Aorta (tissue), 5 donors: ENCODE results near the gene SLC25A11. TPM values are rescaled to one million over a fixed set of nuclear protein-coding genes. Genes with fewer than 3 reads are reported as not detected.

Source experiments
- ATAC-seq: fragments of 200-7000 bp; cut with Tn5 transposase; one replicate; pipeline ENCODE4 v1.9.1; 2022; ENCODE audit warnings: moderate library complexity; ENCODE audit not compliant: low FRiP score
- DNase-seq, 2 donors: peaks; one replicate each; pipeline ENCODE4 v3.0.0-alpha.2; 2020
- H3K27ac ChIP-seq, 2 donors: one replicate each; pipeline ENCODE4 v1.5.1; 2013; ENCODE audit warnings: low read length in 2 of 2, mild to moderate bottlenecking in 2 of 2, moderate library complexity in 2 of 2, control low read depth in 1 of 2, inconsistent platforms in 1 of 2, low read depth in 1 of 2
- H3K27me3 ChIP-seq, 2 donors: one replicate each; pipeline ENCODE4 v1.6.1; 2013; ENCODE audit warnings: control low read depth in 1 of 2, low read length in 1 of 2, mild to moderate bottlenecking in 1 of 2, moderate library complexity in 1 of 2; ENCODE audit not compliant: insufficient read depth in 2 of 2, control insufficient read depth in 1 of 2
- H3K36me3 ChIP-seq, 2 donors: one replicate each; pipeline ENCODE4 v1.6.1; 2013; ENCODE audit warnings: control low read depth in 1 of 2, low read length in 1 of 2, mild to moderate bottlenecking in 1 of 2; ENCODE audit not compliant: insufficient read depth in 2 of 2, control insufficient read depth in 1 of 2
- H3K4me1 ChIP-seq, 2 donors: one replicate each; pipeline ENCODE4 v1.6.1; 2013; ENCODE audit warnings: low read length in 2 of 2, control low read depth in 1 of 2, mild to moderate bottlenecking in 1 of 2, moderate library complexity in 1 of 2; ENCODE audit not compliant: insufficient read depth in 2 of 2, control insufficient read depth in 1 of 2
- H3K4me3 ChIP-seq, 2 donors: one replicate each; pipeline ENCODE4 v1.5.1; 2013; ENCODE audit warnings: low read length in 2 of 2, control low read depth in 1 of 2, mild to moderate bottlenecking in 1 of 2
- H3K9me3 ChIP-seq: one replicate; pipeline ENCODE4 v1.6.1; 2013; ENCODE audit warnings: mild to moderate bottlenecking, low read length; ENCODE audit not compliant: control insufficient read depth
- WGBS, 2 donors: extraction: QIAGEN DNeasy Blood & Tissue Kit; methylation state at CpG; one replicate each; pipeline ENCODE4 v1.1.7; 2013; 5-methylcytosine and 5-hydroxymethylcytosine counted together
- intact Hi-C, 2 donors: fragments of 100-400 bp; cut with DNase I; formaldehyde crosslinking; loops; one replicate each; pipeline versions ENCODE4 v1.14.2 to v1.15.0; 2022
- polyA plus RNA-seq, 2 donors: library from polyadenylated mRNA; stranded (reverse); fragments of 200-250 nt; gene quantifications; one replicate each; pipeline ENCODE4 v1.2.3, GENCODE V29; 2013
- total RNA-seq, 2 donors: library from RNA; stranded (reverse); fragmentation: NEBNext Ultra II Directional; extraction: Animal tissue kit (Norgen Biotek cat#: 25700); gene quantifications; one replicate each; pipeline ENCODE4 v1.2.1, GENCODE V29; 2021
- donor health status: healthy with polysubstance abuse.
- donor health status: Bipolar disorder and iron deficiency.
- donor health status: DM: no; HTN: no; CAD: no.
- donor health status: DM: no; HTN: no; CAD: no.
- donor health status: DM: yes; HTN: yes; CAD: no.

The SLC25A11 gene
- total and polyA plus RNA-seq, 4 donors: 28.3 to 41.6 (median 30.6) TPM

DNA sequence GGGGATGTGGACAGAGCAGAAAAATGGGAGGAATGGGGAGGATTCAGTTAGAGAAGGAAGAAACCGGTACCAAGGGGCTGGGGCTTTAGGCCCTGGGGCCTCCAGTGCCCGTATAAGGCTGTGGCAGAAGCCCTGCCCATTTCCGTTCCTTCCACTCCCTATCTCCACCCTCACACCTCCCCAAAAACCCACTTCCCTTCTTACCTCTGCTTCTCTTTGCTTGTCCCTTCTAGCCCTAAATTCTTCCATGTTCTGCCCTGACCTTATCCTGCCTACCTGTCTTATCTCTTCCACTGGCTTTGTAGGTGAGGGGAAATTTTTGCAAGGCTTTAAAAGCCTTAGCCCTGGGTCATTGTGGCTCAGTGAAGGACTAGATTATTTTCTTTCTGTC, 4.3 kb upstream of the SLC25A11 start:
- ATAC-seq: no peak
- Histone ChIP-seq H3K27me3 (peaks cover 0 to 2% of the 10 kb centered on the region in 2 donors), H3K4me1 (no peaks in the 10 kb centered on the region), H3K27ac (no peak overlapping the region), H3K4me3 (no peak overlapping the region), H3K9me3 (no peaks in the 10 kb centered on the region), H3K36me3 (no peaks in the 10 kb centered on the region)
- no peak for DNase-seq
- WGBS, 2 donors: 22 to 27% methylated on average over 3 of the region's 3 CpGs
- intact Hi-C loops: no loop called here

DNA sequence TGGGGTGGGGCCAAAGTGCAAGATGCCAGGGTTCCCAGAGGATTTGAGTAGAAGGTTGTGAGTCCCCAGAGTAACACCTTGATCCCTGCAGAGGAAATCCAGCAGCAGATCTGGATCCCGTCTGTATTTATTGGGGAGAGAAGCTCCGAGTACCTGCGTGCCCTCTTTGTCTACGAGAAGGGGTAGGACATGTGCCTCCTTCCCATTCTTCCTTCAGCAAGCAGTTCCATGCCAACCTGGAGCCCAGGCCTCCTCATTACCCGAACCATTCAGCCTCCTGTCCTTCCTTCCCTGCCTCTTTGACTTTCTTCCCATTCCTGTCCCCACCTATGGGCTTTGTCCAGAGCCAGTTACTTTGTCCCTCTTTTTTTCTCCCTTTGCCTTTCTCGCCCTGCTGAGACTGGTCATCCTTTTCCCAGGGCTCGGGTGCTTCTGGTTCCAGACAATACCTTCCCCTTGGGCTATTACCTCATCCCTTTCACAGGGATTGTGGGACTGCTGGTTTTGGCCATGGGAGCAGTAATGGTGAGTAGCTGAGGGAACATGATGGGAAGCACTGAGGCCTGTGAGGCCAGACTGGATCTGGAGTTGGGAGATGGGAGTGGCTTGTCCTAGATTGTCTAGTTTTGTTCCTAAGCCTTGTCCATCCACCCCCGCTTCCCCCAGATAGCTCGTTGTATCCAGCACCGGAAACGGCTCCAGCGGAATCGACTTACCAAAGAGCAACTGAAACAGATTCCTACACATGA, 3.1 kb upstream of the SLC25A11 start:
- H3K4me1 ChIP-seq: no peaks in the 10 kb centered on the region
- 69% methylated on average over 13 of the region's 13 CpGs for WGBS, 2 donors
- intact Hi-C loops: no loop called here

DNA sequence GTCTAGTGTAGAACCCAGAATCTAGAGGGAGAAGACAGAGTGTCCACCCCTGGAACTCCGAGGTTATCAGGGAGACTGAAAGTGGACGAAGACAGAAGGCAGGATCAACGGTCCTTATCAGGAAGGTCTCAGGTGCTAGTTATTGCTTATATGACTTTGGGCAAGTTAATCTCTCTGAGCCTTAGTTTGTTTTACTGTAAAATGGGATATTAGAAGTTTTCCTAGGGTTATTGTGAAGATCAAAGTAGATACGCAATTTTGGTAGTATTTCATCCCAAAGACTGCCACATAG, 1.4 kb upstream of the SLC25A11 start:
- DNase-seq (no peak), ATAC-seq (no peak)
- Histone ChIP-seq H3K9me3 (no peaks in the 10 kb centered on the region), H3K27ac (no peak overlapping the region), H3K4me3 (peak overlapping the region; percentile 56 to 65), H3K4me1 (no peaks in the 10 kb centered on the region), H3K36me3 (no peaks in the 10 kb centered on the region), H3K27me3 (no peaks in the 10 kb centered on the region)
- 58 to 62% methylated on average over 4 of the region's 4 CpGs for WGBS, 2 donors
- intact Hi-C loops: no loop called here

More for the DNA sequence above, 3.1 kb upstream of the SLC25A11 start:
- no peak overlapping the region for H3K4me3 ChIP-seq
- H3K27ac ChIP-seq: no peak overlapping the region
- no peaks in the 10 kb centered on the region for H3K9me3 ChIP-seq
- no peak for ATAC-seq
- no peaks in the 10 kb centered on the region for H3K27me3 ChIP-seq
- H3K36me3 ChIP-seq: no peaks in the 10 kb centered on the region
- DNase-seq: no peak

DNA sequence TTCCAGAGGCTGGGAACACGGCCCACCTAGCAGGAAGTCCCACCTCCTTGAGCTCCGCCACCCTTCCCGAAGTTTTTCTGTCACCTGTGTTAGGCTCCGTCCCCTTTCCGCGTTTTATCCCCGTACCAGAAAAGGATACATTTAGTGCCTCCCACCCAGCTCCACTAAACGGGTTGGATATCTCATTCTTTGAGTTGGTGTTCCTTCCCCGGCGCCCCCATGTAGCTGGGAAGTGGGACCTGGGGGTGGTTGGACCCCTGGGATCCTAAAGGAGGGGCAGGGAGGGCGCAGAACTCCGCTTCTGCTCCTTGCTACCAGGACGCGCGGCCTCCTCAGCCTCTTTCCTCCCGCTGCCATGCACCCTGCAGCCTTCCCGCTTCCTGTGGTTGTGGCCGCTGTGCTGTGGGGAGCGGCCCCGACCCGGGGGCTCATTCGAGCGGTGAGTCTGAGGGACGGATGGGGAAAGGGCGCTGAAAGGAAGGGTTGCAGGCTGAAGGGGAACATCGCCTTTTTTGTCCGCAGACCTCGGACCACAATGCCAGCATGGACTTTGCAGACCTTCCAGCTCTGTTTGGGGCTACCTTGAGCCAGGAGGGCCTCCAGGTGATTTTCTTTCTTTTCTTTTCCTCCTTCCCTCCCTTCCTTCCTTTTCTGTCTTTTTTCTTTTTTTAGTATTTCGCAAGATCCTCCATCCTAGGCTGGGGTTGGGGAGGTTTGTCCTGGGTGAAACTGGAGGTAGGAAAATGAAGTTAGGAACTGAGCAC, 891 bp upstream of the SLC25A11 start:
- H3K9me3 ChIP-seq: no peaks in the 10 kb centered on the region
- no peaks in the 10 kb centered on the region for H3K36me3 ChIP-seq
- peak in 1 of 2 donors; percentile 87 for DNase-seq
- H3K4me1 ChIP-seq: no peaks in the 10 kb centered on the region
- ATAC-seq: peak; percentile 82
- 1% methylated on average over 29 of the region's 29 CpGs for WGBS, 2 donors
- intact Hi-C loops: no loop called here
- peak overlapping the region; percentile 56 to 65 for H3K4me3 ChIP-seq
- no peaks in the 10 kb centered on the region for H3K27me3 ChIP-seq
- peak overlapping the region in 1 of 2 donors; percentile 65 for H3K27ac ChIP-seq

DNA sequence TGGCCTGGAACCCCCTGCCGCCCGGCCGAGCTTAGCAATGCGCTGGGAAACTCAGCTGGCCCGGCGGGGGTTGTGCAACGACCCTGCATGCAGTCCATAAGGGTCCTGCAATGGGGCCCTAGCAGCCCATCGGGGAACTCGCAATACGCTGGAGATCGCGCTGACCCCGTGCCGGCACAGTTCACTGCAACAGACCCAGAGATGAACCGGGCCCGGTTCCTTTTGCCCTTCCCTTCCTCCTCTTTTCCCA, 375 bp downstream of the SLC25A11 start:
- H3K27me3 ChIP-seq: no peaks in the 10 kb centered on the region
- H3K27ac ChIP-seq: peak overlapping the region in 1 of 2 donors; percentile 56
- H3K36me3 ChIP-seq: no peaks in the 10 kb centered on the region
- no peaks in the 10 kb centered on the region for H3K4me1 ChIP-seq
- WGBS, 2 donors: 0 to 1% methylated on average over 16 of the region's 16 CpGs
- no peak for ATAC-seq
- peak; percentile 65 to 82 for DNase-seq
- H3K4me3 ChIP-seq: peak overlapping the region; percentile 32 to 86
- intact Hi-C loops: loop anchor here in 1 of 2 donors (5.0 kb wide), 1 partner anchor 63 kb away; no protein-coding TSS in a partner anchor
- no peaks in the 10 kb centered on the region for H3K9me3 ChIP-seq

DNA sequence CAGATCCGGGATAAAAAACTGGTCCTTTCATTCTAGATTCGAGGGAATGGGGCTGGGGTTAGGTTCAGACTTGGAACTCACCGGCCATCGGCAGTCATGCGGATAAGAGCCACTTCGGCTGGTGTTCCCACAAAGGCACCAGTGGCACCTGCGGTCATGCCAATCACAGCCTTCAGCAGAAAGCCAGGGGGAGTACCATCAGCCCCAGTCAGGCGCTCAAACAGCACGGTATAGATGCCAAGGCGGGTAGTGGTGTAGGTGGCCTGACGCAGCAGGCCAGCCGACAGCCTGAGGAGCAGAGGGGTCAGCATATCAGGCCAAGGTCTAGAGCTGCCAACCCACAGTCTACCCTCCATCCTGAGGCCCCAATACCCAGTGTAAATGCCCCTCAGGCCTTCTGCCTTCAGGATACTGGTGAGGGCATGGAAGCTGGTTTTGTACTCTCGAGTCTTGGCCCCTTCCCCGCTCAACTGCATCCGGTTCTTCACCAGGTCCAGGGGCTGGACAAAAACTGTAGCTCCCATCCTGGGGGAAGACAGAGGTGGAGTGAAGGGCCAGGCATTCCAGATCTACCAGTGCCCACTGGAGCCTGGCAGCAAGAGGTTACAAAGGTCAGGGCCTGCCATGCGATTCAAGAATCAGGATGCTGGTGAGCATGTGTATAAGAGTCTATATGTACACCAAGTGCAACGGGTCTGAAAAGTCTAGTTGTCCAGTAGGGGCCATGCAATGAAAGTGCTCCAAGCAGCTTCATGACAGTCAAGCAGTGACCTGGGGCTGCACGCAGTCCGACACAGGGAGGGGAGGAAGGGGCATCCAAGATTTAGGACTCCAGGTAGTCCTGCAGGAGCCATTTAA, 929 bp downstream of the SLC25A11 start:
- no peaks in the 10 kb centered on the region for H3K27me3 ChIP-seq
- no peaks in the 10 kb centered on the region for H3K9me3 ChIP-seq
- no peaks in the 10 kb centered on the region for H3K4me1 ChIP-seq
- peak in 1 of 2 donors; percentile 45 for DNase-seq
- intact Hi-C loops: loop anchor here in 1 of 2 donors (5.0 kb wide), 1 partner anchor 63 kb away; no protein-coding TSS in a partner anchor
- H3K36me3 ChIP-seq: no peaks in the 10 kb centered on the region
- H3K27ac ChIP-seq: peak overlapping the region in 1 of 2 donors; percentile 56
- ATAC-seq: no peak
- H3K4me3 ChIP-seq: peak overlapping the region; percentile 32 to 86
- 55 to 57% methylated on average over 18 to 19 of the region's 19 CpGs for WGBS, 2 donors

DNA sequence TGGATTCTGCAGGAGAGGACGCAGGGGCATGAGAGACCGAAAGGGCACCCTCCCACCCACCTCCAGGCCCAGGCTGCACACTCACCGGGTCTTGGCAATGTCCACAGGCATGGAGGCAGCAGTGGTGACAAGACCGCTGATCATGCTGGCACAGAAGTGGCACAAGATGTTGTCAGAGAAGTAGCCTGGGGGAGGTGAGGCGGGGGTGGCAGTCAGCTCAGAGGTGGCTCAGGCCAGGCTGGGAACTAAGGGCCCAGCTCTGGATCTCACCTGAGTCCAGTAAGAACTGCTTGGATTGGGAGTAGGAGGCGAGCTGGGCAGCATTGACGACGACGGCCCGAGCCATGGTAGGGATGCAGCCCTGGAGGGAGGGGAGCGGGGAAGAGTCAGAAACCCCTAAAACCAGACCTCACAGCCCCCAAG, 1.8 kb downstream of the SLC25A11 start:
- WGBS, 2 donors: 84 to 90% methylated on average over 10 to 11 of the region's 11 CpGs
- H3K27ac ChIP-seq: no peak overlapping the region
- DNase-seq (peak in 1 of 2 donors; percentile 45), ATAC-seq (no peak)
- no peaks in the 10 kb centered on the region for H3K36me3 ChIP-seq
- H3K4me1 ChIP-seq: no peaks in the 10 kb centered on the region
- H3K4me3 ChIP-seq: no peak overlapping the region
- intact Hi-C loops: loop anchor here in 1 of 2 donors (5.0 kb wide), 1 partner anchor 64 kb away; no protein-coding TSS in a partner anchor
- no peaks in the 10 kb centered on the region for H3K27me3 ChIP-seq
- no peaks in the 10 kb centered on the region for H3K9me3 ChIP-seq

DNA sequence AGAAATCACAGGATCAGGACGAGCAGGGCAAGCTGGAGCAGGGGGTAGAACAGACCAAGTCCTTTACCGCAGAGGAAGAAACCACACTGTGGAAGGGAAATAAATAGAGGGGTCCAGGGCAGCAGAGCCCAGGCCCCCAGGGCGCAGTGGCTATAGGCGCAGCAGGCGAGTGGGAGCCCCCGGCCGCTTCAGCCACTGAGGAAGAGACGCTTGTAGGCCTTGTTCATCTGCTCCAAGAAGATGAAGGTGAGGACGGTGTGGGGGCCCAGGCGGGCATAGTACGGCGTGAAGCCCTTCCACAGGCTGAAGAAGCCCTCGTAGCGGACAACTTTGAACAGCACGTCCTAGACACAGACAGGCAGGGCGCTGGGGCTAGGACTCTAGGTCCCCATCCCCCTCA, 2.3 kb downstream of the SLC25A11 start:
- no peak overlapping the region for H3K27ac ChIP-seq
- WGBS, 2 donors: 89 to 94% methylated on average over 16 of the region's 16 CpGs
- intact Hi-C loops: loop anchor here in 1 of 2 donors (5.0 kb wide), 1 partner anchor 65 kb away; no protein-coding TSS in a partner anchor

More for the DNA sequence above, 2.3 kb downstream of the SLC25A11 start:
- Histone ChIP-seq H3K27me3 (no peaks in the 10 kb centered on the region), H3K4me1 (no peaks in the 10 kb centered on the region), H3K4me3 (no peak overlapping the region), H3K9me3 (no peaks in the 10 kb centered on the region), H3K36me3 (no peaks in the 10 kb centered on the region)
- DNase-seq (no peak), ATAC-seq (no peak)
